ENCODE results near the gene MAN1C1.

The MAN1C1 gene

GRCh38 chr1:25770541-25771220, 154.1 kb downstream of the MAN1C1 start:
- no peak for DNase-seq (ENCODE audit: extremely low read depth, low read depth)
- TF ChIP-seq CTCF (IDR thresholded peaks at IDR 0.05; ENCODE audit: low read depth, low read length), result no peak

DNA sequence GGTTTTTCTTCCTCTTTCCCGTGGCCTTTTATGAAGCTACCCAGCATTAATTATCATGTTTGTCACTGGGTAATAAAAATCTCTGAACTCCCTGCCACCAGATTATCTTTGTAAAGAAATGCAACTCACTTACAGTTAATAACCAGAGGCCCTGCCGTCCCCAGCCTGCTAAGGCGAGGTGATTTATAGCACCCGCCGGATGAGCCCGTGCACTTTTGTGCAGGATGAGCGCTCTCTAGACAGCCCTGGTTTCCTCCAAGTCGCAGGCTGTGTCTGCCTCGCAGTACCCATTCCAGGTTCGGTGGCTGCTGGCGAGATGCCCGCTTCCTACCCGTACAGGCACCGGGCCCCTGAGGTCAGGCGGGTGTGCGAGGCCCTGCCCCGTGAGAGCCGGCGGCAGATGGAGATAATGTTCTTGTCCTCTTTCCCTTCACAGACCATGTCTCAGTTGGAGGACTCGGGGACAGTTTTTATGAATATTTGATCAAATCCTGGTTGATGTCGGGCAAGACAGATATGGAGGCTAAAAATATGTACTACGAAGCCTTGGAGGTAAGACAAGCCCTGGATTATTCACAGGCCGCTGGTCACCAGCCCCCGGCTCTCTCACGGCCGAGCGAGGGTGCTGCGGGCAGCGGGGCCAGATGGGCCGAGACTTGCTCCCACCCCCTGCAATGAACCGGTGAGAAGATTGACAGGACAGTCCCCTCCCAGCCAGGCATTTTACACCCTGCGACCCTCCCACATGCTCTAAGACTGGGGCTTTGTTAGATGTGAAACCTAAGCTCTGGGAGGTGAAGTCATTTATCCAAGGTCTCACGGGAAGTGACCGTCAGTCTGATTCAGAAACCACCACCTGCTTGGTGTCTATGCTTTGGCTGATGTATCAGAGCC, 154.9 kb downstream of the MAN1C1 start:
- DNase-seq (ENCODE audit: extremely low read depth, low read depth), result no peak

GRCh38 chr1:25772164-25772563, 155.6 kb downstream of the MAN1C1 start:
- no peak for TF ChIP-seq CTCF (IDR thresholded peaks at IDR 0.05; ENCODE audit: low read depth, low read length)
- no peak for DNase-seq (ENCODE audit: extremely low read depth, low read depth)

More for the DNA sequence above, 154.9 kb downstream of the MAN1C1 start:
- no peak for TF ChIP-seq CTCF (IDR thresholded peaks at IDR 0.05; ENCODE audit: low read depth, low read length)

GRCh38 chr1:25772692-25773245, 156.2 kb downstream of the MAN1C1 start:
- DNase-seq (ENCODE audit: extremely low read depth, low read depth), result no peak
- no peak for TF ChIP-seq CTCF (IDR thresholded peaks at IDR 0.05; ENCODE audit: low read depth, low read length)

GRCh38 chr1:25773441-25774125, 157.0 kb downstream of the MAN1C1 start:
- no peak for TF ChIP-seq CTCF (IDR thresholded peaks at IDR 0.05; ENCODE audit: low read depth, low read length)
- DNase-seq (ENCODE audit: extremely low read depth, low read depth), result peak; percentile 16

DNA sequence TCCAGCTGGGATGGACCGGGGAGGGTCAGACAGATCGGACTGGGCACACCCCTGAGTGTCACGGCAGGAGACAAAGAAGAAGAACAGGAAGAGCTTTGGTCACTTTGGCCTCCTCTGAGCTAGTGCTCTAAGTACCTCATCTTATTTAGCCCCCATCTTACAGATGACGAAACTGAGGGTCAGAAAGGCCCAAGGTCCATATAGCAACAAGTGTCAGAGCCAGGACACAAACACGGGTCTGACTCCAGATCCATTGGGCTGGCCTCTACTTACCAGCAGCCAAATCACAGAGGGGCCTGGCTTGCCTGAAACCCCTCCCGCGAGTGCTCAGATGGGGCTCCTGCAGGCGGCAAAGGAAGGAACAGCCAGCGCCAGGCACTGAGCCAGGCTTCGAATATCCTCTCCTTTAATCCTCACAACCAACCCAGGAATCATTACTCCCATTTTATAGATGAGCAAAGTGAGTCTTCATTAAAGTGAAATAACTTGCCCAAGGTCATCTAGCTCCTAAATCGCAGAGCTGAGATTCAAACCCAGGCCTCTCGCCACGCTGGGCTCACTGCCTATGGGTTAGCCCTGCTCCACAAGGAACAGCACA, 157.7 kb downstream of the MAN1C1 start:
- no peak for DNase-seq (ENCODE audit: extremely low read depth, low read depth)
- TF ChIP-seq CTCF (IDR thresholded peaks at IDR 0.05; ENCODE audit: low read depth, low read length), result no peak
